ENCODE results near the gene AP1G1.

The AP1G1 gene

GRCh38 chr16:71851746-71852145, 43.1 kb upstream of the AP1G1 start:
- TF ChIP-seq CTCF (IDR thresholded peaks at IDR 0.05; ENCODE audit: low read depth, low read length, missing control alignments), result no peak
- in situ Hi-C loops (cut with HindIII; ENCODE audit: low sequenced_read_pairs), result no loop called here
- no peak overlapping the region for H3K4me3 ChIP-seq (ENCODE audit: low read depth, low read length)
- no peak for DNase-seq (ENCODE audit: low read depth)

GRCh38 chr16:71848622-71849021, 40.0 kb upstream of the AP1G1 start:
- H3K4me3 ChIP-seq (ENCODE audit: low read depth, low read length), result no peak overlapping the region
- no peak for DNase-seq (ENCODE audit: low read depth)
- in situ Hi-C loops (cut with HindIII; ENCODE audit: low sequenced_read_pairs), result loop anchor here (5.0 kb wide), 1 partner anchor 61 kb away; no protein-coding TSS in a partner anchor
- TF ChIP-seq CTCF (IDR thresholded peaks at IDR 0.05; ENCODE audit: low read depth, low read length, missing control alignments), result no peak

- in situ Hi-C loops (cut with HindIII; ENCODE audit: low sequenced_read_pairs), result loop anchor here (5.0 kb wide), 1 partner anchor 60 kb away; no protein-coding TSS in a partner anchor
- TF ChIP-seq CTCF (IDR thresholded peaks at IDR 0.05; ENCODE audit: low read depth, low read length, missing control alignments), result no peak
- no peak for DNase-seq (ENCODE audit: low read depth)
- peak overlapping the region; percentile 98 for H3K4me3 ChIP-seq (ENCODE audit: low read depth, low read length)
Measured at GRCh38 chr16:71847096-71847495, 38.5 kb upstream of the AP1G1 start.

- no peak for TF ChIP-seq CTCF (IDR thresholded peaks at IDR 0.05; ENCODE audit: low read depth, low read length, missing control alignments)
- peak overlapping the region; percentile 98 for H3K4me3 ChIP-seq (ENCODE audit: low read depth, low read length)
- DNase-seq (ENCODE audit: low read depth), result no peak
- in situ Hi-C loops (cut with HindIII; ENCODE audit: low sequenced_read_pairs), result loop anchor here (5.0 kb wide), 1 partner anchor 59 kb away; no protein-coding TSS in a partner anchor
Measured at GRCh38 chr16:71846431-71846830, 37.8 kb upstream of the AP1G1 start.

GRCh38 chr16:71845639-71846430, 37.2 kb upstream of the AP1G1 start, which contains the start of gene ATXN1L:
Gene ATXN1L, plus strand, starts transcription at chr16:71845976. Its CDS starts 3,765 bp downstream, at chr16:71849741.
- H3K4me3 ChIP-seq (ENCODE audit: low read depth, low read length), result peak within 1 kb of the TSS; percentile 98
- peak; percentile 71 for DNase-seq (ENCODE audit: low read depth)
- TF ChIP-seq CTCF (IDR thresholded peaks at IDR 0.05; ENCODE audit: low read depth, low read length, missing control alignments), result no peak
- in situ Hi-C loops (cut with HindIII; ENCODE audit: low sequenced_read_pairs), result loop anchor here (5.0 kb wide), 1 partner anchor 59 kb away; no protein-coding TSS in a partner anchor

- no peak for DNase-seq (ENCODE audit: low read depth)
- TF ChIP-seq CTCF (IDR thresholded peaks at IDR 0.05; ENCODE audit: low read depth, low read length, missing control alignments), result no peak
- no peak overlapping the region for H3K4me3 ChIP-seq (ENCODE audit: low read depth, low read length)
- in situ Hi-C loops (cut with HindIII; ENCODE audit: low sequenced_read_pairs), result no loop called here
Measured at GRCh38 chr16:71843572-71843971, 34.9 kb upstream of the AP1G1 start.

Data from astrocyte of the cerebellum (primary cell).